GM23248 (cell line): ENCODE data around the gene ZFP36L1.

Experiments
- EZH2 ChIP-seq: fragments of 200-600 bp; sonication (generic); IDR thresholded peaks from 2 replicates; pipeline ENCODE4 v1.6.1; 2018; ENCODE audit warnings: antibody characterized with exemption, mild to moderate bottlenecking; ENCODE audit not compliant: insufficient read depth, poor library complexity, severe bottlenecking
- EZH2phosphoT487 ChIP-seq: fragments of 200-600 bp; sonication (generic); IDR thresholded peaks from 2 replicates; pipeline ENCODE4 v1.6.1; 2018; ENCODE audit warnings: antibody characterized with exemption, moderate library complexity, mild to moderate bottlenecking, low read depth; ENCODE audit not compliant: insufficient read depth

GRCh38 chr14:68842298-68842697 is 49.4 kb upstream of the ZFP36L1 start:
- TF ChIP-seq EZH2phosphoT487 = no peak
- TF ChIP-seq EZH2 = no peak
